ENCODE results near the gene PHLPP1. TPM values are rescaled to one million over a fixed set of nuclear protein-coding genes. Genes with fewer than 3 reads are reported as not detected.

The PHLPP1 gene
- total and polyA plus RNA-seq, 2 donors from 2014 or later: 2.9 to 13.0 TPM

DNA sequence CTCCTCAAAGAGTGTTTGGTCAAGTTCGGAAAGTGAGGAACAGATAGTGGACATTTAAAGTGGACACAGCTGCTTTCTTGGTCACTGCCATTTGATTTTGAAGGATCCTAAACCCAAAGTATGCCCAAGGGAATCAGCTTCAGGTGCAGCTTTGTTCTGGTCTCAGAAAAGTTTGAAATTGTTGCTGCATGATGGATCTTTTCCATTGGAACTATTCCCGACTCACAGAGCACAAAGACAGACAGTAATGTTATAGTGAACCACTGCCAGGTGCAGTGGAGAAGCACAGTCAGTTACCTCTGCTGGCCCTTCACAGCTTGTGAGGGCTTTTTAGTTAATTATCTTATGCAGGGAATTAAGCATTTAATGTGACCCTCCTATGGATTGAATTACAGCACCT, 301.7 kb downstream of the PHLPP1 start:
- DNase-seq (no peak), FAIRE-seq (no peak)
- Histone ChIP-seq H3K4me3 (ENCODE audit: low read length in 3 of 3) (no peak overlapping the region), H3K36me3 (ENCODE audit: control insufficient read depth in 2 of 3, insufficient read depth in 3 of 3, low read length in 3 of 3) (no peaks in the 10 kb centered on the region), H3K27ac (ENCODE audit: low read depth in 2 of 2, low read length in 2 of 2) (no peak overlapping the region), H3K9ac (ENCODE audit: low read length in 3 of 3) (no peak overlapping the region), H3K9me3 (ENCODE audit: control insufficient read depth in 2 of 3, insufficient read depth in 1 of 3, low read length in 3 of 3) (no peaks in the 10 kb centered on the region), H3K27me3 (ENCODE audit: control insufficient read depth, insufficient read depth, low read length) (no peaks in the 10 kb centered on the region), H3K4me1 (ENCODE audit: control insufficient read depth in 2 of 3, insufficient read depth in 2 of 3, low read depth in 1 of 3, low read length in 3 of 3) (no peaks in the 10 kb centered on the region)
- intact Hi-C loops (cut with DNase I): loop anchor here (10.0 kb wide), 2 partner anchors 308 to 418 kb away; no protein-coding TSS in a partner anchor
- TF ChIP-seq, protein P1, sequence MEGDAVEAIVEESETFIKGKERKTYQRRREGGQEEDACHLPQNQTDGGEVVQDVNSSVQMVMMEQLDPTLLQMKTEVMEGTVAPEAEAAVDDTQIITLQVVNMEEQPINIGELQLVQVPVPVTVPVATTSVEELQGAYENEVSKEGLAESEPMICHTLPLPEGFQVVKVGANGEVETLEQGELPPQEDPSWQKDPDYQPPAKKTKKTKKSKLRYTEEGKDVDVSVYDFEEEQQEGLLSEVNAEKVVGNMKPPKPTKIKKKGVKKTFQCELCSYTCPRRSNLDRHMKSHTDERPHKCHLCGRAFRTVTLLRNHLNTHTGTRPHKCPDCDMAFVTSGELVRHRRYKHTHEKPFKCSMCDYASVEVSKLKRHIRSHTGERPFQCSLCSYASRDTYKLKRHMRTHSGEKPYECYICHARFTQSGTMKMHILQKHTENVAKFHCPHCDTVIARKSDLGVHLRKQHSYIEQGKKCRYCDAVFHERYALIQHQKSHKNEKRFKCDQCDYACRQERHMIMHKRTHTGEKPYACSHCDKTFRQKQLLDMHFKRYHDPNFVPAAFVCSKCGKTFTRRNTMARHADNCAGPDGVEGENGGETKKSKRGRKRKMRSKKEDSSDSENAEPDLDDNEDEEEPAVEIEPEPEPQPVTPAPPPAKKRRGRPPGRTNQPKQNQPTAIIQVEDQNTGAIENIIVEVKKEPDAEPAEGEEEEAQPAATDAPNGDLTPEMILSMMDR (IDR thresholded peaks at IDR 0.05; ENCODE audit: borderline replicate concordance, extremely low read depth, insufficient read depth): no peak

DNA sequence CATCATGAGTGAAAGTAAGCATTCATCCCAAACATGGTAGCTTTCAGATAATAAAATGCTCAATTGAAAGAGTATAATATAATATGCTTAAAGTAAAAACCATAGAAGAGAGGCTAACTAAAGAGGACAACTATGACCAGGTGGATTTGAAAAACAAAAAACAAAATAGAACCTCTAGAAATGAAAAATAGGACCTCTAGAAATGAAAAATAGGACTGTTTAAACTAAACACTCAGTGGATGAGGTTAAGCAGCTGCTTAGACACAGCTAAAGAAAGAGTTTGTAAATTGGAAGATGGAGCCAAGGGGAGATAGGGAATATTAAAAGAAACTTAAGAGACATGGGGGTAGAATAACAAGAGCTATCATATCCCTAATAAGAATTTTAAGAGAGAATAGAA, 302.6 kb downstream of the PHLPP1 start:
- H3K9me3 ChIP-seq (ENCODE audit: control insufficient read depth in 2 of 3, insufficient read depth in 1 of 3, low read length in 3 of 3): no peaks in the 10 kb centered on the region
- DNase-seq: no peak
- intact Hi-C loops (cut with DNase I): loop anchor here (10.0 kb wide), 2 partner anchors 307 to 417 kb away; no protein-coding TSS in a partner anchor
- no peaks in the 10 kb centered on the region for H3K4me1 ChIP-seq (ENCODE audit: control insufficient read depth in 2 of 3, insufficient read depth in 2 of 3, low read depth in 1 of 3, low read length in 3 of 3)
- H3K36me3 ChIP-seq (ENCODE audit: control insufficient read depth in 2 of 3, insufficient read depth in 3 of 3, low read length in 3 of 3): no peaks in the 10 kb centered on the region
- no peak overlapping the region for H3K9ac ChIP-seq (ENCODE audit: low read length in 3 of 3)
- FAIRE-seq: no peak
- H3K4me3 ChIP-seq (ENCODE audit: low read length in 3 of 3): no peak overlapping the region
- no peaks in the 10 kb centered on the region for H3K27me3 ChIP-seq (ENCODE audit: control insufficient read depth, insufficient read depth, low read length)
- TF ChIP-seq, protein P1 (IDR thresholded peaks at IDR 0.05; ENCODE audit: borderline replicate concordance, extremely low read depth, insufficient read depth): no peak
- no peak overlapping the region for H3K27ac ChIP-seq (ENCODE audit: low read depth in 2 of 2, low read length in 2 of 2)

DNA sequence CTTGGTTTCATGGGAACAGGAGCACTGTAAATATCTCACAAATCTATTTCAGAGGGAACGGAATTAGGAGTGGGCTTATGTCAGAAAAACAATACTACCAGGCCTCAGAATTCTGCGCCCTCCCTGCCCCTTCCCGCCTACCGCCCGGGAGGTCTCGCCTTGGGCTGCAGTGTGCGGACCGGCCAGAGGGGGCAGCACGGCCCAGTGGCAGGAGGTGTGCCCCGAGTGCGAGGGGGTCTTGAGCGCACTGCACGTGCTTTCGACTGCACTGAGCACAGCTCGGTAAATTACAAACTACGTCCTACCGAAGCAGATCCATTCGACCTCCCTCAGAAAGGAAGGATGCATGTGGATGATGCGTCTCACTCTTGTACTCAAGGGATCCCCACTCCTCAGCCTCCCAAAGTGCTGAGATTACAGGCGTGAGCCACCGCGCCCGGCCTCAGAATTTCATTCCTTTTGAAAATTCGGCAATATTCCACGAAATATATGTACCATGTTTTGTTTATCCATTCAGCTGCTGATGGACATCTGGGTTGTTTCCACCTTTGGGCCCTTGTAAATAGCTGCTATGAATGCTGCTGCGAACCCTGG, 307.2 kb downstream of the PHLPP1 start:
- Histone ChIP-seq H3K36me3 (ENCODE audit: control insufficient read depth in 2 of 3, insufficient read depth in 3 of 3, low read length in 3 of 3) (no peaks in the 10 kb centered on the region), H3K4me1 (ENCODE audit: control insufficient read depth in 2 of 3, insufficient read depth in 2 of 3, low read depth in 1 of 3, low read length in 3 of 3) (no peaks in the 10 kb centered on the region), H3K27ac (ENCODE audit: low read depth in 2 of 2, low read length in 2 of 2) (no peak overlapping the region), H3K9me3 (ENCODE audit: control insufficient read depth in 2 of 3, insufficient read depth in 1 of 3, low read length in 3 of 3) (no peaks in the 10 kb centered on the region), H3K4me3 (ENCODE audit: low read length in 3 of 3) (no peak overlapping the region), H3K9ac (ENCODE audit: low read length in 3 of 3) (no peak overlapping the region), H3K27me3 (ENCODE audit: control insufficient read depth, insufficient read depth, low read length) (no peaks in the 10 kb centered on the region)
- no peak for FAIRE-seq
- TF ChIP-seq, protein P1 (IDR thresholded peaks at IDR 0.05; ENCODE audit: borderline replicate concordance, extremely low read depth, insufficient read depth): peak; percentile 16
- intact Hi-C loops (cut with DNase I): no loop called here
- DNase-seq: peak in 1 of 5 donors; percentile 13

All from kidney (tissue), 14 donors.